IPS-NIHi7 (cell line): ENCODE results near the gene HOMER1.

Source experiments
- DNase-seq: peaks from one replicate; pipeline ENCODE4 v3.0.0; 2012; ENCODE audit warnings: mixed read lengths; ENCODE audit errors: extremely low spot score

Gene HOMER1

DNA sequence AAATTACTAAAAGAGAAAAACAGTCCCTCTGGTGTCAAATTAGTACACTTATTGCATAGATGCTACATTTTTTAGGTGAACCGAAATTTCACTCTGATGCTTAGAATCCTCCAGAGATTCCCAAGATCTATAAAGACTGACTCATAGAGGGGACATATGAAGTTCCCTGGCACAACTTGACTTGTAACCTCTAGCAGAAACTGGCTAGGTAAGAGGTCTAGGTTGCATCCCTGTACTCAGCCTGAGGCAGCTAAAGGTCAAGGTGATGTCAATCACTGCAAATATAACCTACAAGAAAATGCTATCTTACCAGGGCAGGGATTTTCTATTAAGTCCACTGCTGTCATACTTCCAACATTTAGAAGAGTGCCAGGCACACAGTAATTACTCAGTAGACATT, 24.2 kb downstream of the HOMER1 start:
- DNase-seq: no peak

DNA sequence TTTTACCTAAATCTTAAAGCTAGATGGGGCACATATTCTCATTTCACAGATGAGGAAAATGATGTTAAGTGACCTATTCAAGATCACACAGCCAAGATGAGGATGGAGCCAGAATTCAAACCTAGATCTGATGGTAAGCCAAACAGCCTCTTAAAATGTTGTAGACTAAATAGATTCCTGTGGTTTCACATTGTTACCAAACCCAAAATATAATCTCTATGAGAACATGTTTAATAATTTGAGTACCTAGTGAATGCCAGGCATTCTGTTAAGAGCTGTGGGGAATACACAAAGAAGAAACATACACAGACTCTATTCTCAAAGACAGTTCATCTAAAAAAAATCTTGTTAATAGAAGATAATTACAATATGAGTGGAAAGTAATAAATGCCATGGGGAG, 25.2 kb downstream of the HOMER1 start:
- no peak for DNase-seq

DNA sequence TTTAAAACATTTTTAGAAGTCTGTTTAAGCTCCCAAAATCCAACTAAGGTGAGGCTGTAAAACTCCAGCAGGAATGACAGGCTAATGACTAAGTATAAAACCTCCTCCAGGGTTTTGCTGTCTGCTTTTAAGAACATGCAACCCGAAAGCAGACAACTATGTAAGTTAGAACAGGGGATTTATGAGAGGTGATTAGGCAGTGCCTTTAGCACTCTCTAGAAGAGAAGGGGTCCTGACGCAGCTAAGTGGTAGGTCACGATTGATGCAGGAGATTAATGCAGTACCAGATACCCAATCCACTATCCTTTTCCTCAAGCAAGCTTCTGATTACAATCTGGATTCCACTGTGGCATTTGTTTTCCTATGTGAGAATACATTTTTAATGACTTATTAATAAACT, 25.9 kb downstream of the HOMER1 start:
- DNase-seq: no peak

DNA sequence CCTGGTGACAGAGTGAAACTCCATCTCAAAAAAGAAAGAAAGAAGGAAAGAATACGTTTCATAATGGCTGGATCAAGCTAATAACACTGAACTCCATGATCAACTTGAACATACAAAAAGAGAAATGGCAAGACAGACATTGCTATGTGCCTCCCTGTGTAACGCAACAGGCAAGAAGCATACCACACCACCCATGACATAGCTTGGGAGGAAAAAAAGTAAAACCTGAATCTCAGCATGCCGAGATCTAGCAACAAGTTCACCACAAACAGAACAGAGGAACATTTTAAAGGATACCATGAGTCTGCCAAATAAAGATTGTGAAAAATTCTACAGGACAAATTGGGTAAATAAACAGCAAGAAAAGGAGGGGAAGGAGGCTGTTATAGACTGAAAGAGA, 26.7 kb downstream of the HOMER1 start:
- no peak for DNase-seq

DNA sequence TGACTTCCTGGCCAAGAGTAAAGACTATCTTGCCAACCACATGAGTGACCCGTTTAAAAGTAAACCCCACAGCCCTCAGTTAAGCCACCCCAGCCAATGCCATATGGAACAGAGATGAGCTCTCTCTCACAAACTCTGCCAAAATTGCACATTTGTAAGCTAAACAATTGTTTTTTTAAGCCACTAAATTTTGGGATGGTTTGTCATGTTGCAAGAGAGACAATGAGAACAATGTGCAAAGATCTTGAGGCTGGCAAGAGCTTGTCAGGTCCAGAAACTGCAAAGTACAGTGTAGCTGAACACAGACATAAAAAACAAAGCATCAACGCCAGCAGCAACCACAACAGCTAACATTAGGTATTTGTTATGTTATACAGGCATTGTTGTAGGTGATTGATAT, 27.8 kb downstream of the HOMER1 start:
- DNase-seq: no peak

DNA sequence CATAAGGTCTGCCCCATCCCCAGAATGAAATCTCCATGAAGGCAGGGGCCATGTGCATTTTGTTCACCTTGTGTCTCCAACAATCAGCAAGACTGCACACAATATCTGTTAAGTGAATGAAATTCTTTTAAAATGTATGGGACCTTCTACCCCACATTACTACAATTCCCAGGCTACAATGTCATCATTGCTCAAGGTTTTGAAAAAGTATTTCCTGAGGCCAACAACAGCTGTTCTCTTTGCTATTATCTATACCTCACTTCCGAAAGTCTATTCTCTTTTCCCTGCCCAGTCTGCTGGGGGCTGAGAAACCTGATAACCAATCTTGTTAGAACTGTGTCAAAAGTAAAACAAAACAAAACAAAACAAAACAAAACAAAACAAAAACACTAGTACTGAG, 29.2 kb downstream of the HOMER1 start:
- no peak for DNase-seq

DNA sequence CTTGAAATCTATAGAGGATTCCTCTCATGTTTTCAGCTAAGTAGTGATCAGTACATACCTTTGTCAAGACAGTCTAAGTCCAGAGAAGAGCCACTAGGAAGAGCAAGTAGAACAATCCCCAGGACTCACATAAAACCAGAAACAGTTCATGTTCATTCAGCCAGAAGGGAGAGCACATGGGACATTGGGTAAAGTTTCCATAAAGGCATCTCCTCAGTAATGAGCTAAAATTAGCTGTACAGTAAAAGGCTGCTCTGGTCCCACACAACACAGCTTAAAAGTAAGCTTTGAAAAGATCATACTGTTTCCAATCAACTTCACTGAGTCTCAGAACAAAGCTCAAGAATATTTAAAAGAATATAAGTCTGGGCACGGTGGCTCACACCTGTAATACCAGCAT, 32.4 kb downstream of the HOMER1 start:
- no peak for DNase-seq

DNA sequence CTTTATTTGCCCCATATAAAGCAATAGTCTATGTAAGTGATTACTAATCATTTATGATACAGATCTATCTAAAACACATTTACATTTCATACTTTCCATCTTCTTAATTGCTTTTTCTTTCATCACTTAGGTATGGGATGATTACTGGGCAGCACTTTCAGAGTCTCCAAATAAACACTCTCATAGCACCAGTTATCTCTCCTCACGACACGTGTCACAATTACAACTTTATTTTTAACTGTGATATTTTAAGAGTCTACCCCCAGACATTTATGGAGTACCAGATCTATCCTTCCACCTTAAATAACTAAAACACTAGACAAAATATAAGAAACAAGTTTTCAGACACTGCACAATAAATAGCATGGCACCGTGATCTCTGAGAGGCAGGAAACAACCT, 32.9 kb downstream of the HOMER1 start:
- no peak for DNase-seq

DNA sequence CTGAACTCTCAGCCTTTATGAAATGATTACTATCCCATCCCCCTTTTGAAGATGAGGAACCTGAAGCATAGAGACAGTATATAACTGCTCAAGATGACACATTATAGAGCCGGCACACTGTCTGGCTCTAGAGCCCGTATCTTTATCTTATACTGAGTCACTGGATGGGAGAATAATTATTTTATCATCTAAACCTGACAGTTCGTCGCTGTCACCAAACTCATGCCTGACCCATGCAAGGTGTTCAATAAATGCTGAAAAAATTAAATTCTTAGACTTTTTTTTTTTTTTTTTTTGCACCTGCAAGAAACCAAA, 38.8 kb downstream of the HOMER1 start:
- no peak for DNase-seq

DNA sequence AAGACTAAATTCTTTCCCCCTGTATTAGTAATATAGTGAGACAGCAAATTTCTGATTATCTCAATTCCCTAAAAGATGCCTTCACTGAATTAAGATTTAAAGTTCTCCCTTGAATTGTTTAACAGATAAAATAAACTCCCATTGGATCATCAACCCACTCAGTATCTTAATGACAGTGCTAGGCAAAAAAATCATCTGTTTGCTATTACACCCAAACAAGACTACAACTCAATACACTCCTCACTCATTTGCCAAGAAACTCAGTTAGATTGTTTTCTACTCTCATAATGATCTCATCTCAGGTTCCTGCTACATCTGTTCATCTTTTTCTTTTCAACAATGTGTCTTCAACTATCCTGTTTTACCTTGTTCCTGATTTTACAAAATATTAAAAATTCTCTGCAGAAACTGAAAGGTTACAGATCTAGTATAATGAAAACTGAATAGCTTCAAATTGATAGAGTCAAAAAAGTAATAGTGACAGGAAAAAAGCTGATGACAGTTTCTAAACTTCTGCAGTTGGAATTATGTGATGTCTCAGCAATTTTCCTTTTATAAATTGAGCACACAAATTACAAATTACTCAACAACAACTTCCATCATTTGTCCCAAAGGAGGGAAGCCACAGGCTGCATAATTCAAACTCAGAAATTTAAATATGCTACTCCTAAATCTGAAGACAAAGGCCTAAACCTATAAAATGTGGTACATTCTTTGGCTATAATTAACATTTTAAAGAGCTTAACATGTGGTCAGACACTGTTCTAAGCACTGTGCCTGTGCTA, 39.4 kb downstream of the HOMER1 start:
- DNase-seq: no peak

DNA sequence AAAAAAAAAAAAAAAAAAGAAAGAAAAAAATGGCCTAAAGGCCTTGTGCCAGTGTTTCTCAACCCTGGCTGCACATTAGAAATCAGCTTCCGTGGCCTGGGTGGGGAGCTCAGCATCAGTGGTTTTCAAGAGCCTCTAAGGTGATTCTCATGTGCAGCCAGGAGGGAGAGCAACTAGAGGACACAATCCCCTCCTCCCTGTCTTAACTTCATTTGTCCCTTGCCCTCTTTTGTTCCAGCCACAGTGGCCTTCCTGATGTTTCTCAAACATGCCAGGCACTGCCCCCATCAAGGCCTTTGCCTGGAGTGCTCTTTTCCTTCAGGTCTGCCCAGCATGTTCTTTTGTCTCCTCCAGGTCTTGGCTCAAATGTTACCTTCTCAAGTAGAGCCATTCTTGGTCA, 42.4 kb downstream of the HOMER1 start:
- peak; percentile 29 for DNase-seq

DNA sequence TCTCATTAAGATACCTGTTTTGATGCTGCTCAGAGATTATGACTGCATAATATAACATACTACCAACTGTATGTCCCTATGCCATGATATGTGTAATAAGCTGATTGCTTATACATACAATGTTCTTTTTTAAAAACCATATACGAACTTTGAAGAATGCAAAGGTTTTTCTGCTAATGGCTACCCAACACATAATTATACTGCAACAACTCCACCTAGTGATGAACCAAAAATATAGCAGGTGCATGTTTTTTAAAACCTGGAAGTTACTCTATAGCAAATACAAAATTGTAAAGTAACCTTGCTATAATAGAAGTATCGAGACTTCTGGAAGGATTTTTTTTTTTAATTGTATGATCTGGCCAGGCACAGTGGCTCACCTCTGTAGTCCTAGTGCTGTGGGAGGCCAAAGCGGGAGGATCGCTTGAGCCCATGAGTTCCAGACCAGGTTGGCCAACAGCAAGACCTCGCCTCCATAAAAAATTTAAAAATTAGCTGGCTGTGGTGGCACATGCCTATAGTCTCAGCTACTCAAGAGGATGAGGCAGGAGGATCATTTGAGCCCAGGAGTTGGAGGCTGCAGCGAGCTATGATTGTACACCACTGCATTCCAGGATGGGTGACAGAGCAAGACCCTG, 49.1 kb downstream of the HOMER1 start:
- DNase-seq: peak; percentile 33

DNA sequence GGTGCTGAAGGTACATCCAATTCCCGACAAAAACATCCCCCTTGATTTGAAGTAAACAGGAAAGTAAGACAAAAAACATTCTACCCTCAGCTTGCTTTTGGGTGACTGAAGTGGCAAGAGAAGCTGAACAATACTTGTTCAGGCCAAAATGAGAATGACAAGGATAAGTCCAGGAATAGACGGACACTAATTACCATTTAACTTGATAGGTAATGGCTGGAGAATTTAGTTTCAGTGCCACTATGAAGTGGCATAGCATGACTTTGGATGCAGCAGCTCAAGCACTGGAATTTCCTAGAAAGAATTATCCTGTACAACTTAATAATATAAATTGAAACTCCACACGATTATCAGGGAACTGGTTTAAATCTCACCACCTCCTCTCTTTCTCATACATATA, 49.7 kb downstream of the HOMER1 start:
- no peak for DNase-seq

DNA sequence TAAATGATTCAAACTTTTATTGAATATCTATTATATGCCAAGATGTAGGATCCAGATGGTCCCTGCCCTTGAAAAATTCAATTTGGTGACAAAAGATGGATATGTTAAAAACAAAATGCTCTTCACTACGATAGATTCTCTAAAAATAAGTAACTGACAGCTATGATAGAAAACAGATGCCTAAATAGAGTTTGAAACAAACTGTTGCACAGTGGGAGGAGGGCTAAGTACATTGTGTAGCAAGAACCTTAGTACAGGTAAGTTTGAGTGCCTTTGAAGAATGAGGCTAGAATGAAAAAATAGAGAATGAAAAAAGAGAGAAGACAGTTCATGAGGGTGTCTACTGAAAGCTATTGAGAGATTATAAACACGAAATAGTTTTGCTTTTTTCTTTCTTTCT, 54.3 kb downstream of the HOMER1 start:
- DNase-seq: no peak

DNA sequence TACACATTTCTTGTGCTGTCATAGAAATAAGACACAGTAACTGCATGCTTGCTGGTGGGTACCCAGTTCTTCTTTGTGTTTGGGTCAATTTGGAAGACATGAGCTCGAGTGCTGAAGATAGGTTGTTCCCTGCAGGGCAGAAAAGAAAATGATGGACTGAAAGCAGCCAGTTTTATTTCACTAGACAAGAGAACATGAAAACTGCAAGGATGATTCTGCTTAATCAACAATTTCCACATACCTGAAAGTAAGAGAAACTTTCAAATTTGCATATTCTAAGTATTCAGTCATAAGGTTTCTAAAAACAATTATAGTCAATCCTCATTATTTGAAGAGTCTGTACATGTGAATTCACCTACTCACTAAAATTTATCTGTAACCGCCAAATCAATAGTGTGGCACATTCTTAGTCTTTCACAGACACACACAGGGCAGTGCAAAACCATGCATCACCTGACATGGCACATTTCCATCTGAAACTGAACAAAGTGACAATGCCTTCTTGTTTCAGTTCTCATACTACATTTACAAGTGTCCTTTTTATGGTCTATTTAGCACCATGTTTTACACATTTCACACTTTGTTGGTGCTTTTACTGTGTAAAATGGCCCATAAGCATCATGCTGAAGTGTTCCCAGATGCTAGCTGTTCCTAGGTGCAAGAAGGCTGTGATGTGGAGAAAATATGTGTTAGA, 56.9 kb downstream of the HOMER1 start:
- DNase-seq: no peak

DNA sequence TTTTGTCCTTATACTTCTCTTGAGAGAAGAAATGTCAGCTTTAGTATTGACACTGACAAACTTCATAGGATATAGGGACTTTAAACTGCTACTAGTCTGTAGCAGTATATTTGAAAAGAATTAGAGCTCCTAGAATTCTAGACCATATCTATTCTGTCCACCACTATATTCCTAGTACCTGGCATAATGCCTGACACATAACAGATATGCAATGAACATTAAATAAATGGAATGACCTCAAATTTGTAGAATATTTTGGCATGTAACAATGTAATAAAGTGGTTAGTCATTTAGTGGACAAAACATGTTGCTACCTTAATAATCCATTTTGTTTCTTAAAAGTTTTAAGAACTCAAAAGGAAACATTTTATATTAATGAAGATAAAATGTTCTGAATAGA, 57.5 kb downstream of the HOMER1 start:
- DNase-seq: no peak

DNA sequence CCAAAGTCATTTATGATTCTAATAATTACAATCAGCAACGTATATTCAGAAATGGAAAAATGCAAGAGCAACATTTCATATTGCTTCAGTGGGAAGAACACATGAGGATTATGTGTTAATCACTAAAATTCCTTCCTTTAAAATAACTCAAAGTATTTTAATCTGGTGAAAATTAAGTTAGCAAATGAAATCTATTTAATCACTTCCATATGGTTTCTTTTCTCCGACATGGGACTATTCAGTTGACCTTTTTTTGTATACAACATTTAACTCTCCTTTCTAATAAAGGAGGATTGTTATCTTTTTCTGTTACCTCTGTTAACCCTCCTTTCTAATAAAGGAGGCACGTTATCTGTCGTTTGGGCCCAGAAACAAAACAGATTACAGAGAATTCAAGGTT, 59.9 kb downstream of the HOMER1 start:
- DNase-seq: no peak

DNA sequence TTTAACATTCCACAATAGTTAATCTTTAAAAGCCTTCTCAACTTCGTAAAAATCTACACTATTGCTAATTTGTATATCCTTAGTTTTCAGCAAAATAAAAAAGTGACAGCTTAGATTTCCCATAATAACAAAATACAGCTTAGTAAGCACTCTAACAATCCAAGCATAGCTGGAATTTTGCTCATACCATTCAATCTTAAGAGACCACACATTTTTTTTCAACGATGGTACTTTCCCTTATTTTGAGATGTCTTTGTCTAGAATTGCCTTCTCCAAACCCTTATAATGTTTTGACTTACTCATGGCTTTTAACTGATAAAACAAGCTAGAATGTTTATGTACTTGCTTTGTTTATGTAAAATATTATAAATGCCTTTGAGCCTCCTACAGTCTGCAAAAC, 65.6 kb downstream of the HOMER1 start:
- no peak for DNase-seq

DNA sequence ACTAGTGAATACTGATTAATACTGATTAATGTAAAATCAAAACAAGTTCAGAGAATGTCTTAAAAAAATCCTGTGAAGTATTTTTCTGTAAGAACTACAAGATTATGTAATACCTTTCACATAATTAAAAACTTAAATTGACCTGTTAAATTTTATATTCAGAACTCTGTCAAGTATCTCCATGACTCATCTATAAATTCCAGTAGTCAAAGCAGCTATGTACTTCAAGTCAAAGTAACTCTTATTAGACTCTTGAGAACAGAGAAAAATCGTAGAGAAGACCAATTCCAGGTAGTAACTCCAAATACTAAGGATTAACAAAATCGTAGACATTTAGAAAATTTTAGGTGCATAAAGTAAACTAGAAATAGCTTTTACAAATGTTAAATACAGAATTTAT, 77.1 kb downstream of the HOMER1 start:
- no peak for DNase-seq

DNA sequence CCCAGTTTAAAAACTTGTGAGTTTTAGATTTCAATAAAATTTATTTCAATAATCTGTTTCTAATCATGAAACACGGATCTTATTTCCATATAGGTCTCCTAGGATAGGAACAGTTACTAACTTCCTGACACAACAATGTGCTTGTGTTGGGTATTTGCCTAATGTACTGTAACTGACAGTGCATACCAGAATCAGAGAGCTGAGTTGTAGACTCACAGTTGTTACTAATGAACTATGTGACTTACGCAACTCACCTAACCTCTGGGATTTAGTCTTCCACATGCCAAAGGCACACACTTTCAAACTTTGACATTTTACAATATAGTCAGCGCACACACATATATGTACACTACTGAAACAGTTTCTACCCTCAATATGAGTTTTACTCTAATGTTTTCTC, 77.7 kb downstream of the HOMER1 start:
- no peak for DNase-seq

DNA sequence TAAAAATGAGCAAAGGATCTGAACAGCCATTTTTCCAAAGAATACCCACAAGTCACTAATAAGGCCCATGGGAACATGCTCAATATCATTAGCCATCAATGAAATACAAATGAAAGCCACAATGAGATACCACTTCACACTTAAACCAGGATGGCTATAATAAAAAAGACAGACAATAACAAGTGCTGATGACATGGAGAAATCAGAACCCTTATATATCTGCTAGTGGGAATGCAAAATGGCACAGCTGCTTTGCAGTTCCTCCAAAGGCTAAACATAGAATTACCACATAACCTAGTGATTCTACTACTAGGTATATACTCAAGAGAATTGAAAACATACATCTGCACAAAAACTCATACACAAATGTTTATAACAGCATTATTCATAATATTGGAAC, 83.7 kb downstream of the HOMER1 start:
- DNase-seq: no peak

DNA sequence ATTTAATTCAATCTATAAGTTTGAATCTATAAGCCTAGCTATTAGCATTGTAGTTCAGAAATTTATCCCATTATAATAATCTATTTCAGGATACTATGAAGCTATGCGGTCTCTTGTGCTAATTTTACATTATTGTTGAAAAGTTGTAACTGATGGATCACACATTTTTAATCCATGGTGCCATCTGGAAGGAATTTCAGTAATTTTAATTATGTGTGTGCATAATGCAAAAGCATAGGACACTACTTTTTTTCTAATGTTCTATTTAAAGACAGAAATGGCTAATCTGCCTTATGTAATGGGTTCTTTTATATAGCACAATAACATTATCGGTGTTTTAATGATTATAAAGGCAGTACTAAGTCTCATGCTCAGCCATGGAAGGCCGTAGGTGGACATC, 90.6 kb downstream of the HOMER1 start:
- no peak for DNase-seq

DNA sequence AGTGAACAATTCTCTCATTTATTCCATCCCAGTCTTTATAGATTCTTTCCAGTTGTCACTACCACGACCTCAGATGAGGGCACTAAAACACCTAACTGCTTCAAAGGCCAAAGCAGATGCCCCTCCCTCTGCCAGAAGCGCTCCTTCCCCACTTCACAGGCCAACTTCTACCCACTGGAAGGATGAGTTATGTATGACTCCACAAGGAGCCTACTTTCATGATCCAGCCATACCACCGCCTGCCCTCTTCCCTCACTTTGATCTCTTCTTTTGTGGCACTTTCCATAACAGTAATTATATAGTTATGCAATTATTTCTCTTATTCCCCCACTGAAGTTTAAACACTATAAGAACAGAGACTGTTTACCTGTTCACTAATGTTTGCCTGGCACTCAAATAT, 93.7 kb downstream of the HOMER1 start:
- DNase-seq: no peak
